CD8-positive, alpha-beta memory T cell (primary cell): ENCODE measurements around the gene SLC2A6. TPM values are rescaled to one million over a fixed set of nuclear protein-coding genes. Genes with fewer than 3 reads are reported as not detected.
"Not testable (repeated sequence)": the region's sequence is repeated elsewhere in the genome, so short reads cannot be mapped to it uniquely, and the experiment has no call there.

ENCODE experiments used
- CTCF ChIA-PET: fragments of 350-600 bp; sonication (Branson Sonifier 250); formaldehyde crosslinking; loops from one replicate; lab custom pipeline; 2021; ENCODE audit warnings: antibody characterized with exemption; lab: Charles Lee
- POLR2A ChIA-PET: fragments of 350-600 bp; sonication (Branson Sonifier 250); formaldehyde crosslinking; loops from one replicate; lab custom pipeline; 2021; ENCODE audit warnings: antibody characterized with exemption; lab: Charles Lee
- DNase-seq, 5 donors: peaks; one replicate each; pipeline versions ENCODE4 v3.0.0 to v3.0.0-alpha.2; 2020 to 2022; ENCODE audit warnings: mixed read lengths in 1 of 5
- H3K27ac ChIP-seq: one replicate; pipeline ENCODE4 v1.7.0; 2013; ENCODE audit warnings: low read depth, mild to moderate bottlenecking, low read length, moderate library complexity
- H3K27me3 ChIP-seq: 2 replicates; pipeline ENCODE4 v1.7.0; 2013; ENCODE audit warnings: low read length, mild to moderate bottlenecking; ENCODE audit not compliant: insufficient read depth, poor library complexity, severe bottlenecking
- H3K36me3 ChIP-seq: 2 replicates; pipeline ENCODE4 v1.7.0; 2013; ENCODE audit warnings: mild to moderate bottlenecking, low read length, moderate library complexity; ENCODE audit not compliant: insufficient read depth
- H3K4me1 ChIP-seq: 2 replicates; pipeline ENCODE4 v1.7.0; 2013; ENCODE audit warnings: mild to moderate bottlenecking, low read length, moderate library complexity; ENCODE audit not compliant: insufficient read depth
- H3K4me3 ChIP-seq: 2 replicates; pipeline ENCODE4 v1.7.0; 2013; ENCODE audit warnings: mild to moderate bottlenecking, low read length
- H3K9me3 ChIP-seq: 2 replicates; pipeline ENCODE4 v1.7.0; 2013; ENCODE audit warnings: mild to moderate bottlenecking, low read length
- H3K27ac Mint-ChIP-seq, 8 donors: one replicate each; pipeline ENCODE4 v1.8.0; 2020 to 2021; ENCODE audit warnings: mixed read lengths in 8 of 8, mild to moderate bottlenecking in 6 of 8, inconsistent platforms in 3 of 8, moderate library complexity in 3 of 8
- H3K27me3 Mint-ChIP-seq, 2 donors: one replicate each; pipeline ENCODE4 v1.8.0; 2020 to 2021; ENCODE audit warnings: mixed read lengths in 2 of 2, mild to moderate bottlenecking in 1 of 2, moderate library complexity in 1 of 2
- H3K36me3 Mint-ChIP-seq, 3 donors: one replicate each; pipeline ENCODE4 v1.8.0; 2020 to 2021; ENCODE audit warnings: mixed read lengths in 3 of 3, inconsistent platforms in 1 of 3, mild to moderate bottlenecking in 1 of 3
- H3K4me1 Mint-ChIP-seq, 3 donors: one replicate each; pipeline ENCODE4 v1.8.0; 2020 to 2021; ENCODE audit warnings: mixed read lengths in 3 of 3, inconsistent platforms in 1 of 3, mild to moderate bottlenecking in 1 of 3
- H3K4me3 Mint-ChIP-seq, 7 donors: one replicate each; pipeline ENCODE4 v1.8.0; 2020 to 2021; ENCODE audit warnings: mixed read lengths in 7 of 7, mild to moderate bottlenecking in 6 of 7, moderate library complexity in 4 of 7, inconsistent platforms in 2 of 7
- H3K9me3 Mint-ChIP-seq, 5 donors: one replicate each; pipeline ENCODE4 v1.8.0; 2020 to 2022; ENCODE audit warnings: mixed read lengths in 5 of 5, mild to moderate bottlenecking in 3 of 5, moderate library complexity in 2 of 5, inconsistent platforms in 1 of 5
- polyA plus RNA-seq: library from polyadenylated mRNA; unstranded; fragments of 300-500 nt; fragmentation: Illumina TruSeq; gene quantifications from one replicate; pipeline ENCODE4 v1.2.3, GENCODE V29; 2021
- total RNA-seq, 2 experiments: library from RNA; stranded (reverse); gene quantifications; one replicate each; pipeline ENCODE4 v1.2.3, GENCODE V29; 2021

Gene SLC2A6
- total and polyA plus RNA-seq, 3 experiments from 2014 or later, result 4.0 to 16.3 (median 15.5) TPM

- no peaks in the 10 kb centered on the region for H3K36me3 ChIP-seq
Observed at GRCh38 chr9:133455936-133456335, 23.0 kb downstream of the SLC2A6 start.

DNA sequence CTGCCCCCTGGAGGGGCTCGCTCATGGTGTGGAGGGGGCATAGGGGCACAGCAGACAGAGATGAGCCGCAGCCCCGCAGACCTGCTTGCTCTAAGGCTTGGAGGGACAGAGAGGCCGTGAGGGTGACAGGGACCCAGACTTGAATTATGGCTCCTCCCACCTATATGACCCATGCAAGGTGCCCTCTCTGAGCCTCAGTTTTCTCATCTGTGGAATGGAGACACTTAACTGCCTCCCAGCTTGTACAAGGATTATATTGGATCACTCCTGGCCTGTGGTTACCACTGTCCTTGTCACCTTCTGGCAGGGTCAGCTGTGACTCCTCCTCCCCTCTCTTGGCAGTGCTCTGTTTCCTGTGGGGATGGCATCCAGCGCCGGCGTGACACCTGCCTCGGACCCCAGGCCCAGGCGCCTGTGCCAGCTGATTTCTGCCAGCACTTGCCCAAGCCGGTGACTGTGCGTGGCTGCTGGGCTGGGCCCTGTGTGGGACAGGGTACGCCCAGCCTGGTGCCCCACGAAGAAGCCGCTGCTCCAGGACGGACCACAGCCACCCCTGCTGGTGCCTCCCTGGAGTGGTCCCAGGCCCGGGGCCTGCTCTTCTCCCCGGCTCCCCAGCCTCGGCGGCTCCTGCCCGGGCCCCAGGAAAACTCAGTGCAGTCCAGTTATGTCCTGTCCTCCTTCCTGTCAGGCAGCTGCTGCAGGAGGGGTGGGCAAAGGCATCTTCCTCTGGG is 23.8 kb downstream of the SLC2A6 start:
- ChIA-PET POLR2A (no interaction called here), CTCF (no interaction called here)
- Histone ChIP-seq H3K4me3 (no peak overlapping the region), H3K27ac (no peak overlapping the region), H3K4me1 (peaks cover 9% of the 10 kb centered on the region), H3K27me3 (no peaks in the 10 kb centered on the region), H3K9me3 (no peaks in the 10 kb centered on the region), H3K36me3 (no peaks in the 10 kb centered on the region)
- peaks cover 0 to 4% (median 0%) of the 10 kb centered on the region in 3 donors for H3K36me3 Mint-ChIP-seq
- peak overlapping the region in 1 of 8 donors; percentile 52 for H3K27ac Mint-ChIP-seq
- no peak for DNase-seq
- H3K27me3 Mint-ChIP-seq, result peaks cover 0 to 2% of the 10 kb centered on the region in 2 donors
- peak overlapping the region in 1 of 7 donors; percentile 17 for H3K4me3 Mint-ChIP-seq
- peaks cover 0 to 13% (median 3%) of the 10 kb centered on the region in 3 donors for H3K4me1 Mint-ChIP-seq
- H3K9me3 Mint-ChIP-seq, result no peaks in the 10 kb centered on the region

More at GRCh38 chr9:133455936-133456335, 23.0 kb downstream of the SLC2A6 start:
- no peaks in the 10 kb centered on the region for H3K9me3 Mint-ChIP-seq
- Histone ChIP-seq H3K9me3 (no peaks in the 10 kb centered on the region), H3K27me3 (no peaks in the 10 kb centered on the region), H3K4me3 (no peak overlapping the region), H3K27ac (no peak overlapping the region), H3K4me1 (peaks cover 13% of the 10 kb centered on the region)
- ChIA-PET CTCF (no interaction called here), POLR2A (no interaction called here)
- H3K27ac Mint-ChIP-seq, result no peak overlapping the region
- DNase-seq, result no peak
- peaks cover 0 to 19% (median 5%) of the 10 kb centered on the region in 3 donors for H3K4me1 Mint-ChIP-seq
- no peak overlapping the region for H3K4me3 Mint-ChIP-seq
- H3K27me3 Mint-ChIP-seq, result peaks cover 0 to 2% of the 10 kb centered on the region in 2 donors
- H3K36me3 Mint-ChIP-seq, result peaks cover 0 to 4% (median 0%) of the 10 kb centered on the region in 3 donors

- no peaks in the 10 kb centered on the region for H3K36me3 Mint-ChIP-seq
- H3K4me1 Mint-ChIP-seq, result peaks cover 0 to 7% (median 2%) of the 10 kb centered on the region in 3 donors
- no peaks in the 10 kb centered on the region for H3K9me3 Mint-ChIP-seq
- H3K36me3 ChIP-seq, result no peaks in the 10 kb centered on the region
- CTCF ChIA-PET, result no interaction called here
- peak overlapping the region in 1 of 7 donors; percentile 17 for H3K4me3 Mint-ChIP-seq
- H3K27me3 ChIP-seq, result no peaks in the 10 kb centered on the region
- peak overlapping the region in 1 of 8 donors; percentile 60 for H3K27ac Mint-ChIP-seq
- H3K9me3 ChIP-seq, result no peaks in the 10 kb centered on the region
- POLR2A ChIA-PET, result no interaction called here
- peaks cover 8% of the 10 kb centered on the region for H3K4me1 ChIP-seq
- no peak for DNase-seq
- no peak overlapping the region for H3K4me3 ChIP-seq
- no peak overlapping the region for H3K27ac ChIP-seq
- H3K27me3 Mint-ChIP-seq, result peaks cover 0 to 2% of the 10 kb centered on the region in 2 donors
Observed at GRCh38 chr9:133454325-133454724, 24.6 kb downstream of the SLC2A6 start.

GRCh38 chr9:133453651-133454050 is 25.2 kb downstream of the SLC2A6 start:
- Mint-ChIP-seq H3K27me3 (peaks cover 0 to 2% of the 10 kb centered on the region in 2 donors), H3K4me1 (peaks cover 0 to under 1% (median 0%) of the 10 kb centered on the region in 3 donors)
- CTCF ChIA-PET, result no interaction called here

DNA sequence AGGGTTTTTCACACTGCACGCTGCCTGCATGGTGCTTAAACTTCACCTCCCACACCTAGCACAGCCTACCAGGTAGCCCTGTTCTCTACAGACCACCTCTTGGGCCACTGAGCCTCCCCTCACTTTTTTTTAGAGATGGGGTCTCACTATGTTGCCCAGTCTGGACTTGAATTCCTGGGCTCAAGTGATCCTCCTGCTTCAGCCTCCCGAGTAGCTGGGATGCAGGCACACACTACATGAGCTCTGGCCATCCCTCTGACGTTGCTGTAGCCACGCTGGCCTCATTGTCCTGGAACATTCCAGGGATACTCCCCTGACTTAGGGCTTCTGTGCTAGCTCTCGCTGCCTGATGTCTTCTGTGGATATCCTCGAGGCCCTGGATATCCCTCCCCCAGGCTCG is 26.3 kb downstream of the SLC2A6 start:
- no peaks in the 10 kb centered on the region for H3K9me3 ChIP-seq
- Mint-ChIP-seq H3K27me3 (no peaks in the 10 kb centered on the region), H3K27ac (no peak overlapping the region), H3K4me1 (no peaks in the 10 kb centered on the region), H3K36me3 (no peaks in the 10 kb centered on the region), H3K4me3 (no peak overlapping the region), H3K9me3 (no peaks in the 10 kb centered on the region)
- DNase-seq, result no peak
- no peak overlapping the region for H3K4me3 ChIP-seq
- no peaks in the 10 kb centered on the region for H3K27me3 ChIP-seq
- POLR2A ChIA-PET, result no interaction called here
- H3K27ac ChIP-seq, result no peak overlapping the region
- CTCF ChIA-PET, result no interaction called here
- H3K4me1 ChIP-seq, result no peaks in the 10 kb centered on the region
- no peaks in the 10 kb centered on the region for H3K36me3 ChIP-seq

More at GRCh38 chr9:133453651-133454050, 25.2 kb downstream of the SLC2A6 start:
- H3K36me3 ChIP-seq, result no peaks in the 10 kb centered on the region
- no peaks in the 10 kb centered on the region for H3K9me3 Mint-ChIP-seq
- H3K27ac ChIP-seq, result no peak overlapping the region
- no peaks in the 10 kb centered on the region for H3K9me3 ChIP-seq
- DNase-seq, result no peak
- no peak overlapping the region for H3K4me3 ChIP-seq
- H3K27ac Mint-ChIP-seq, result no peak overlapping the region
- H3K4me3 Mint-ChIP-seq, result no peak overlapping the region
- H3K27me3 ChIP-seq, result no peaks in the 10 kb centered on the region
- H3K36me3 Mint-ChIP-seq, result no peaks in the 10 kb centered on the region
- POLR2A ChIA-PET, result no interaction called here
- H3K4me1 ChIP-seq, result peaks cover under 1% of the 10 kb centered on the region

GRCh38 chr9:133451865-133452264 is 27.0 kb downstream of the SLC2A6 start:
- CTCF ChIA-PET, POLR2A ChIA-PET, H3K27me3 Mint-ChIP-seq: not testable (repeated sequence)

DNA sequence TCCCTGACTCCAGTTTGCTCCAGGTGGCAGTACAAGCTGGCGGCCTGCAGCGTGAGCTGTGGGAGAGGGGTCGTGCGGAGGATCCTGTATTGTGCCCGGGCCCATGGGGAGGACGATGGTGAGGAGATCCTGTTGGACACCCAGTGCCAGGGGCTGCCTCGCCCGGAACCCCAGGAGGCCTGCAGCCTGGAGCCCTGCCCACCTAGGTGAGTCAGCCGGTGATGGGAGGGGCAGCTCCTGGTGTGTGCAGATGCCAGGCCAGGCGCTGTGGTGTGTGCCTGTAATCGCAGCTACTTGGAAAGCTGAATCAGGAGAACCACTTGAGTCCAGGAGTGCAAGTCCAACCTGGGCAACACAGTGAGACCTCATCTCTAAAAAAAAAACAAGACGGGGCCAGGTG is 29.1 kb downstream of the SLC2A6 start:
- CTCF ChIA-PET, result no interaction called here
- no peak overlapping the region for H3K27ac Mint-ChIP-seq
- DNase-seq, result no peak
- Histone ChIP-seq H3K4me3 (no peak overlapping the region), H3K4me1 (no peaks in the 10 kb centered on the region), H3K27me3 (no peaks in the 10 kb centered on the region), H3K9me3 (no peaks in the 10 kb centered on the region), H3K36me3 (no peaks in the 10 kb centered on the region), H3K27ac (no peak overlapping the region)
- no peaks in the 10 kb centered on the region for H3K4me1 Mint-ChIP-seq
- peaks cover 8 to 10% of the 10 kb centered on the region in 2 donors for H3K27me3 Mint-ChIP-seq
- H3K9me3 Mint-ChIP-seq, result no peaks in the 10 kb centered on the region
- no peaks in the 10 kb centered on the region for H3K36me3 Mint-ChIP-seq
- no peak overlapping the region for H3K4me3 Mint-ChIP-seq
- POLR2A ChIA-PET, result no interaction called here

More at GRCh38 chr9:133451865-133452264, 27.0 kb downstream of the SLC2A6 start:
- not testable (repeated sequence) for H3K4me1 ChIP-seq, H3K36me3 Mint-ChIP-seq, H3K27ac ChIP-seq, H3K4me1 Mint-ChIP-seq, H3K36me3 ChIP-seq, H3K4me3 Mint-ChIP-seq, H3K9me3 ChIP-seq, H3K4me3 ChIP-seq, H3K27me3 ChIP-seq, H3K27ac Mint-ChIP-seq, DNase-seq, H3K9me3 Mint-ChIP-seq

DNA sequence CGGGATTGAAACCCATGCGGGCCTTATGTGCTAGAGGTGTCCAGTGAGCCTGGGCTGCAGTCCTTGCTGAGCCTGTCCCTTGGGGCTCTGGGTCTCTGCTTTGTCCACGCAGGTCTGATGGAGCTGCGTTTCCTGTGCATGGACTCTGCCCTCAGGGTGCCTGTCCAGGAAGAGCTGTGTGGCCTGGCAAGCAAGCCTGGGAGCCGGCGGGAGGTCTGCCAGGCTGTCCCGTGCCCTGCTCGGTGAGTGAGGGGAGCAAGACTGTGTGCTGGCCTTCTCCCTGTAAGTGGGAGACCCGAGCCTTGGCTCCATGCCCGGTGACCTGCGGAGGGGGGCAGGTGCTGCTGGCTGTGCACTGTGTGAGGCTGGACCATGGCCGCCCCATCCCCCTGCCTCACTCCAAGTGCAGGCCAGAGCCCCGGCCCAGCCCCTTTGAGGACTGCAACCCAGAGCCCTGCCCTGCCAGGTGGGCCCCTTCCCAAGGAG is 30.4 kb downstream of the SLC2A6 start:
- Histone ChIP-seq H3K4me3 (no peak overlapping the region), H3K27ac (no peak overlapping the region), H3K36me3 (no peaks in the 10 kb centered on the region), H3K9me3 (no peaks in the 10 kb centered on the region), H3K4me1 (no peaks in the 10 kb centered on the region), H3K27me3 (no peaks in the 10 kb centered on the region)
- Mint-ChIP-seq H3K36me3 (no peaks in the 10 kb centered on the region), H3K4me3 (no peak overlapping the region), H3K27ac (no peak overlapping the region), H3K27me3 (peaks cover 9 to 10% of the 10 kb centered on the region in 2 donors), H3K9me3 (no peaks in the 10 kb centered on the region), H3K4me1 (no peaks in the 10 kb centered on the region)
- POLR2A ChIA-PET, result no interaction called here
- CTCF ChIA-PET, result no interaction called here
- DNase-seq, result no peak
